HG03575 (cell line): ENCODE results near the gene VDAC2.

Experiments used
- ATAC-seq: cut with Tn5 transposase; IDR thresholded peaks from one replicate; pipeline ENCODE4 v1.9.1; 2021; ENCODE audit not compliant: unreplicated experiment, insufficient number of reproducible peaks, low FRiP score; ENCODE audit errors: extremely low read depth

Gene VDAC2

GRCh38 chr10:75276069-75276872 lies 65.7 kb downstream of the VDAC2 start:
- ATAC-seq: no peak

GRCh38 chr10:75280236-75280635 lies 69.6 kb downstream of the VDAC2 start:
- ATAC-seq: no peak
